ENCODE results near the gene MACROD1. TPM values are rescaled to one million over a fixed set of nuclear protein-coding genes. Genes with fewer than 3 reads are reported as not detected.

MACROD1 gene
- total and polyA plus RNA-seq, 2 experiments from 2014 or later: 21.2 to 29.8 TPM

DNA sequence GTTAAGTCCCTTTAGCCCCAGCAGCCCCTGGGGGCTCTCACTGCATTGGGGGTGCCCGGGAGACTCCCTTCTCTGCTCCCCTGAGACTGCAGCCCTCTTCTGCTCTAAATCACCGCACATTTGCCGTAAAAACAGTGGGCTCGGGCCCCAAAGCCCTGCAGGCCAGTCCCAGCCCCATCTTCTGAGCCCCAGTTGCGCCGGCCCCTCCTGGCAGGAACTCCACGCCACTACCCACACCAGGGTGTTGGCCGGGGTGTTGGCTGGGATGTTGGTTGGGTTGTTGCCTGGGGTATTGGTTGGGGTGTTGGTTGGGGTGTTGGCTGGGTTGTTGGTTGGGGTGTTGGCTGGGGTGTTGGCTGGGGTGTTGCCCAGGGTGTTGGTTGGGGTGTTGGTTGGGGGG, 156.2 kb downstream of the MACROD1 start:
- no peaks in the 10 kb centered on the region for H3K79me2 ChIP-seq
- no peak overlapping the region for H3K4me2 ChIP-seq
- H3K27ac ChIP-seq: no peak overlapping the region
- H3K9me3 ChIP-seq (ENCODE audit: low read depth): no peaks in the 10 kb centered on the region
- no peaks in the 10 kb centered on the region for H4K20me1 ChIP-seq (ENCODE audit: insufficient read depth, poor library complexity, severe bottlenecking)
- H3K27me3 ChIP-seq: peaks cover 4% of the 10 kb centered on the region
- H3K4me3 ChIP-seq: no peak overlapping the region
- no peak overlapping the region for H2AFZ ChIP-seq
- TF ChIP-seq, protein P1, sequence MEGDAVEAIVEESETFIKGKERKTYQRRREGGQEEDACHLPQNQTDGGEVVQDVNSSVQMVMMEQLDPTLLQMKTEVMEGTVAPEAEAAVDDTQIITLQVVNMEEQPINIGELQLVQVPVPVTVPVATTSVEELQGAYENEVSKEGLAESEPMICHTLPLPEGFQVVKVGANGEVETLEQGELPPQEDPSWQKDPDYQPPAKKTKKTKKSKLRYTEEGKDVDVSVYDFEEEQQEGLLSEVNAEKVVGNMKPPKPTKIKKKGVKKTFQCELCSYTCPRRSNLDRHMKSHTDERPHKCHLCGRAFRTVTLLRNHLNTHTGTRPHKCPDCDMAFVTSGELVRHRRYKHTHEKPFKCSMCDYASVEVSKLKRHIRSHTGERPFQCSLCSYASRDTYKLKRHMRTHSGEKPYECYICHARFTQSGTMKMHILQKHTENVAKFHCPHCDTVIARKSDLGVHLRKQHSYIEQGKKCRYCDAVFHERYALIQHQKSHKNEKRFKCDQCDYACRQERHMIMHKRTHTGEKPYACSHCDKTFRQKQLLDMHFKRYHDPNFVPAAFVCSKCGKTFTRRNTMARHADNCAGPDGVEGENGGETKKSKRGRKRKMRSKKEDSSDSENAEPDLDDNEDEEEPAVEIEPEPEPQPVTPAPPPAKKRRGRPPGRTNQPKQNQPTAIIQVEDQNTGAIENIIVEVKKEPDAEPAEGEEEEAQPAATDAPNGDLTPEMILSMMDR (IDR thresholded peaks at IDR 0.05; ENCODE audit: poor library complexity): no peak
- TF ChIP-seq EZH2phosphoT487 (IDR thresholded peaks at IDR 0.05; ENCODE audit: low read depth, severe bottlenecking, unreplicated experiment): no peak
- no peak for TF ChIP-seq EZH2 (IDR thresholded peaks at IDR 0.05; ENCODE audit: borderline replicate concordance)
- H3K9me2 ChIP-seq (replicated peaks; ENCODE audit: insufficient read depth): no peaks in the 10 kb centered on the region
- DNase-seq (ENCODE audit: low spot score): no peak
- WGBS (ENCODE audit: low lambda C conversion rate, missing lambda C conversion rate): 94% methylated on average over 7 of the region's 8 CpGs
- H3K4me1 ChIP-seq (ENCODE audit: insufficient read depth): peaks cover 22% of the 10 kb centered on the region
- H3K36me3 ChIP-seq (replicated peaks; ENCODE audit: insufficient read depth, low read depth): no peaks in the 10 kb centered on the region

DNA sequence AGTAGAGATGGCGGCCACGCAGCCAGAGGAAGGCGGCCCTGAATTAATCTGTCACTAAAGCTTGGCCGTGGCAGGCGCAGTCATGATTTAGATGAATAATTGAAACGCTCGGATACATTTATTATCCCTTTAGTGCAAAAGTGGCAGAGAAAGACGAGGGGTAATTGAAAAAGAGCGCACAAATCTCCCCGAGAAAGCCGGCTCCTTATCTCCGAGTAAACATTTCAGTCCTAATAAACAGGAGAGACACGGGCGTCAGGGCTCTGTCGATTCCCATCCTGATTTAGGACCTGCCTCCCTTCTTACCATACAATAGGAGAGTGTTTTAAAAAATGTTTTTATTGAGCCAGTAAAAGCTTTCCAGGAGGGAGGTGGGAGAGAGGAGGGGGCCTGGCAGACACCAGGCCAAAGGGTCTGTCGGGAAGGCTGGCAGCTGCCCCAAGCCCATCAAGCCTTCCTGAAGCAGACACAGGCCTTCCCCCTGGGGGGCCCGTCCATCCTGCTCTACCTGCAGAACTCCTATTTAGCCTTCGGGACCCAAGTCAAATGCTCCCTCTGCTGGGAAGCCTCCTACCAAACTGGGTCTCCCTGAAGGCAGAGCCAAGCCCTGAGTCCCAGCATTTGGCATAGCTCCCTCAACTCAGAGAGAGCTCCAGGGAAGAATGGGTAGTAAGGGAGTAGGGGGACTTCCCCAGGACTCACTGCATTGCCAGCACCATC, 156.8 kb downstream of the MACROD1 start:
- Histone ChIP-seq H3K27me3 (peaks cover 4% of the 10 kb centered on the region), H3K4me3 (no peak overlapping the region), H3K36me3 (replicated peaks; ENCODE audit: insufficient read depth, low read depth) (no peaks in the 10 kb centered on the region), H3K4me1 (ENCODE audit: insufficient read depth) (peaks cover 22% of the 10 kb centered on the region), H3K9me3 (ENCODE audit: low read depth) (no peaks in the 10 kb centered on the region), H3K4me2 (no peak overlapping the region), H3K9me2 (replicated peaks; ENCODE audit: insufficient read depth) (no peaks in the 10 kb centered on the region), H2AFZ (no peak overlapping the region), H3K79me2 (no peaks in the 10 kb centered on the region), H3K27ac (no peak overlapping the region), H4K20me1 (ENCODE audit: insufficient read depth, poor library complexity, severe bottlenecking) (no peaks in the 10 kb centered on the region)
- DNase-seq (ENCODE audit: low spot score): no peak
- TF ChIP-seq, protein P1 (IDR thresholded peaks at IDR 0.05; ENCODE audit: poor library complexity): no peak
- TF ChIP-seq EZH2 (IDR thresholded peaks at IDR 0.05; ENCODE audit: borderline replicate concordance) (no peak), EZH2phosphoT487 (IDR thresholded peaks at IDR 0.05; ENCODE audit: low read depth, severe bottlenecking, unreplicated experiment) (no peak)
- 44% methylated on average over 18 of the region's 18 CpGs for WGBS (ENCODE audit: low lambda C conversion rate, missing lambda C conversion rate)

DNA sequence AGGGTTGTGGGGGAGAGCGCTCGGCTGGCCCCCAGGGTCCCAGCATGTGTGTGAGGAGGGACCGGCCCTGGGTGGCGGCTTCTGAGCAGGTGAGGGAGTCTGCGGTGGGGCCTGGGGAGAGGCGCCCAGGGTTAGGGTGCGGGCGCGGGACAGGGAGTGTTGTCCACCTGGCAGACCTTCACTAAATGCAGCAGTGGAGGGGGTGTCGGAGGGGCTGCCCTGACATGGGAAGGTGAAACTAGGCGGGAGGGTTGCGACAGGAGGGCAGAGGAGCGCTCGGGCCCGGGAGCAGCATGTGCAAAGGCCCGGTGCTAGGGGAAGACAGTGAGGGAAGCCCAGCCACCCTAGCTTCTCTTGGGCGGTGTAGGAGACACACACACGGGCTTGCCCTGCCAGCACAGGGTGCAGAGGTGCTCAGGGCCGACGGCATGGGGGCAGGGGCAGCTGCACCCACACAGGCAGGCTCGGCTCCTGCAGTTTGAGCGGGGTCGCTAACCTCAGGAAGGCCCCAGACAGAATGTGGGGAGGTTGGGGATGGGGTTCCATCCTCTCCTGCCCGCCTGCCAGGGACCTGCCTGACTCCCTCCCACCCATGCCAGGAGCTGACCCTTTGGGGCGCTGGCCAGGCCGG, 157.5 kb downstream of the MACROD1 start:
- TF ChIP-seq EZH2 (IDR thresholded peaks at IDR 0.05; ENCODE audit: borderline replicate concordance) (no peak), EZH2phosphoT487 (IDR thresholded peaks at IDR 0.05; ENCODE audit: low read depth, severe bottlenecking, unreplicated experiment) (no peak)
- TF ChIP-seq, protein P1 (IDR thresholded peaks at IDR 0.05; ENCODE audit: poor library complexity): no peak
- no peaks in the 10 kb centered on the region for H3K9me2 ChIP-seq (replicated peaks; ENCODE audit: insufficient read depth)
- no peak overlapping the region for H2AFZ ChIP-seq
- H4K20me1 ChIP-seq (ENCODE audit: insufficient read depth, poor library complexity, severe bottlenecking): no peaks in the 10 kb centered on the region
- DNase-seq (ENCODE audit: low spot score): no peak
- WGBS (ENCODE audit: low lambda C conversion rate, missing lambda C conversion rate): 87% methylated on average over 17 of the region's 26 CpGs
- peaks cover 22% of the 10 kb centered on the region for H3K4me1 ChIP-seq (ENCODE audit: insufficient read depth)
- H3K27me3 ChIP-seq: peaks cover 4% of the 10 kb centered on the region
- H3K4me3 ChIP-seq: no peak overlapping the region
- peak overlapping the region; percentile 81 for H3K4me2 ChIP-seq
- no peaks in the 10 kb centered on the region for H3K79me2 ChIP-seq
- H3K9me3 ChIP-seq (ENCODE audit: low read depth): no peaks in the 10 kb centered on the region
- H3K36me3 ChIP-seq (replicated peaks; ENCODE audit: insufficient read depth, low read depth): no peaks in the 10 kb centered on the region
- no peak overlapping the region for H3K27ac ChIP-seq

All from hepatocyte (in vitro differentiated cells).